ENCODE results near the gene CTSW. TPM values are rescaled to one million over a fixed set of nuclear protein-coding genes. Genes with fewer than 3 reads are reported as not detected.
A peak's percentile ranks its signal among the peaks of the same experiment; 100 is the strongest.

Gene CTSW
- total and polyA plus RNA-seq, 12 donors: 0.17 to 7.9 (median 0.55) TPM; not detected in 1

DNA sequence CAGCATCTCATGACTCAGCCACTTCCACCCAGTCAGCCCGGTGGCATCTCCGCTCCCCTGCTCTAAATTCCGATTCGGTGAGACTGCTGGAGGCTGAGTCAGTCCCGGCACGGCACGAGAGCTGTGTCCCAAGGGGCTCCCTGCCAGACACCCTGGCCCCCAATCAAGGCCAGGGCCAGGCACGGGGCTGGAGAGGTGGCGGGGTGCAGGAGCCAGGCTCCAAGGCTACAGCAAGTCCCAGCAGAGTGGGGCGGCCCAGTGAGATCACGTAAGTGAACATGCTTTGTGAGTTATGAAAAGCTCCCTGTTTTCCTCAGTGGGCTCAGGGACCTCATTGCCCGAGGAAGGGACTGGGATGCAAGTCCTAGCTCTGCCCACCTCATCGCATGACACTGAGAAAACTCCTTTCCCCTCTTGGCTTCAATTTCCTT lies 36.2 kb downstream of the CTSW start:
- 12 to 23% methylated on average over 13 of the region's 13 CpGs for WGBS, 2 donors
- intact Hi-C loops (cut with DNase I): loop anchor here in 3 of 10 donors (5.0 kb wide), 2 partner anchors 46 to 344 kb away; partner anchors contain the start of genes SART1 (in 2 of the 3), FAM89B (in 1 of the 3) and ZNRD2 (in 1 of the 3)

DNA sequence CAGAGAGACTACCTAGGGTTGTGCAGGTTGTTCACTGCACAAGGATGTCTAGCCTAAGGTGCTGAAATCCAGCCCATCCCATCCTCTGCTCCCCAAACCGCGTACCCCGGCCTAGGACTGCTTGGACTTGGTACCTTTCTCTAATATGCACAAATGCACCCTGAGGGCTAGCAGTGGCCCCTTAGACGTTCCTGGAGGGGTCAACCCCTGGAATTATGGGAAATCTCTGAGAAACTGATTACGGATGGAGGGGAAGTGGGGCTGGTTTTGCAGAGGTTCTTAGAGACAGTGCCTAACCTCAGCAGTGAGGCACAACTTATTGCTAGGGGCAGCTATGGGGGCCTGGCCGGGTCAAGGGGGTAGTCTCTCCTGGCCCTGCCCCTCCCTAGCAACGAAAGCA lies 36.8 kb downstream of the CTSW start:
- Histone ChIP-seq H3K36me3 (peaks cover 0 to 16% (median 0%) of the 10 kb centered on the region in 9 donors), H3K9me3 (no peaks in the 10 kb centered on the region), H3K27me3 (no peaks in the 10 kb centered on the region), H3K4me3 (peak overlapping the region in 2 of 10 donors; percentile 14 to 29), H3K4me1 (peaks cover 44 to 71% (median 63%) of the 10 kb centered on the region in 9 donors), H3K27ac (peak overlapping the region in 9 of 10 donors; percentile 67 to 99 (median 81))
- no peak for ATAC-seq
- 72 to 73% methylated on average over 7 of the region's 7 CpGs for WGBS, 2 donors
- TF ChIP-seq CTCF (IDR thresholded peaks at IDR 0.05): no peak
- intact Hi-C loops (cut with DNase I): loop anchor here in 3 of 10 donors (5.0 kb wide), 2 partner anchors 46 to 344 kb away; partner anchors contain the start of genes SART1 (in 2 of the 3), FAM89B (in 1 of the 3) and ZNRD2 (in 1 of the 3)
- no peak for DNase-seq

More for the DNA sequence above, 36.2 kb downstream of the CTSW start:
- Histone ChIP-seq H3K9me3 (no peaks in the 10 kb centered on the region), H3K27ac (peak overlapping the region in 9 of 10 donors; percentile 67 to 99 (median 81)), H3K4me3 (peak overlapping the region in 4 of 10 donors; percentile 13 to 29 (median 18)), H3K4me1 (peaks cover 45 to 70% (median 63%) of the 10 kb centered on the region in 9 donors), H3K36me3 (peaks cover 0 to 10% (median 0%) of the 10 kb centered on the region in 9 donors), H3K27me3 (no peaks in the 10 kb centered on the region)
- DNase-seq: peak; percentile 70 to 71
- peak in 7 of 8 donors; percentile 10 to 69 (median 43) for ATAC-seq
- TF ChIP-seq CTCF (IDR thresholded peaks at IDR 0.05): no peak

DNA sequence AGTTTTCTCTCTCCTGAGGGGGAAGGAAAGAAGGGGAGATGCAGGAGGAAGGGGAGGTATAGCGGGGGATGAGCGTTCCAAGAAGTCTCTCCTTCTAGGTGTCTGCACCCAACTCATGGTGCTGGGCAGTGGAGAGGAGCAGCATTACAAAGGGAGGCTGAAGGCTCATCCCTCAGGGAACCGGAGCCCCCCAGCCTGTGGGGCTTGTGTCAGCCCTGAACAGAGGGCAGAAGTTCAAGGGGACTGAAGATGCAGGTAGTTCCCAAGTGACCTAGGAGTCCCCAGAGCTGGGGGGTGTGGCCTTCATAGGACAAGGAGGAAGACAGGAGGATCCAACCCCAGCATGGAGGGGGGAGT lies 37.4 kb downstream of the CTSW start:
- intact Hi-C loops (cut with DNase I): loop anchor here in 3 of 10 donors (5.0 kb wide), 2 partner anchors 45 to 345 kb away; partner anchors contain the start of genes SART1 (in 2 of the 3), FAM89B (in 1 of the 3) and ZNRD2 (in 1 of the 3)
- Histone ChIP-seq H3K9me3 (no peaks in the 10 kb centered on the region), H3K36me3 (peaks cover 0 to 22% (median 0%) of the 10 kb centered on the region in 9 donors), H3K4me3 (peak overlapping the region in 8 of 10 donors; percentile 74 to 100 (median 94)), H3K27ac (peak overlapping the region in 6 of 10 donors; percentile 78 to 99 (median 96)), H3K27me3 (no peaks in the 10 kb centered on the region), H3K4me1 (peaks cover 37 to 64% (median 56%) of the 10 kb centered on the region in 9 donors)
- ATAC-seq: no peak
- no peak for DNase-seq
- TF ChIP-seq CTCF (IDR thresholded peaks at IDR 0.05): no peak
- WGBS, 2 donors: 93 to 100% methylated on average over 3 of the region's 3 CpGs

- intact Hi-C loops (cut with DNase I): loop anchor here in 4 of 10 donors (2.0 to 5.0 kb wide), 5 partner anchors 27 to 345 kb away; partner anchors contain the start of genes SART1 (in 3 of the 4), FIBP (in 2 of the 4), CCDC85B (in 1 of the 4) and FAM89B (in 1 of the 4)
- no peak for ATAC-seq
- WGBS, 2 donors: 81 to 83% methylated on average over 35 of the region's 35 CpGs
- peak overlapping the region; percentile 95 to 99 (median 97) for H3K27ac ChIP-seq
- no peaks in the 10 kb centered on the region for H3K9me3 ChIP-seq
- peaks cover 0 to 28% (median 0%) of the 10 kb centered on the region in 9 donors for H3K36me3 ChIP-seq
- H3K4me1 ChIP-seq: peaks cover 36 to 60% (median 53%) of the 10 kb centered on the region in 9 donors
- TF ChIP-seq CTCF (IDR thresholded peaks at IDR 0.05): no peak
- no peak for DNase-seq
- no peaks in the 10 kb centered on the region for H3K27me3 ChIP-seq
- peak overlapping the region; percentile 74 to 100 (median 94) for H3K4me3 ChIP-seq
Measured at GRCh38 chr11:65917434-65918210, 38.0 kb downstream of the CTSW start.
